ENCODE data around the gene NHS. TPM values are rescaled to one million over a fixed set of nuclear protein-coding genes. Genes with fewer than 3 reads are reported as not detected.
A peak's percentile ranks its signal among the peaks of the same experiment; 100 is the strongest.

NHS gene
- total RNA-seq, 1 donor from 2014 or later, result 6.6 TPM

DNA sequence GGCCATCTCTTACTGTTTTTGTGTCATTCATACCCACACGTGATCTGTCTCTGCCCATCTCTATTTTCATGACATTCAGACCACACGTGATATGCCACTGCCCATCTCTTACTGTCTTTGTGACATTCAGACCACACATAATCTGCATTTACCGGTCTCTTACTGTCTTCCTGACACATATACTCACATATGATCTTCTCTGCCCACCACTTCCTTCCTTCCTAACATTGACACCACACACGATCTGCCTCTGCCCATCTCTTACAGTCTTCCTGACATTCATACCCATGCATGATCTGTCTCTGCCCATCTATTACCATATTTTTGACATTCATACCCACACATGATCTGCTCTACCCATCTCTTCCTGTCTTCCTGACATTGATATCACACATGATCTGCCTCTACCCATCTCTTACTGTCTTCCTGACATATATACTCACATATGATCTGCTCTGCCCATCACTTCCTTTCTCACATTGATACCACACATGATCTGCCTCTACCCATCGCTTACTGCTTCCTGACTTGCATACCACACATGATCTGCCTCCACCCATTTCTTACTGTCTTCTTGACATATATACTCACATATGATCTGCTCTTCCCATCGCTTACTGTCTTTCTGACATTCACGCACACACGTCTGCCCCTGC lies 398.3 kb downstream of the NHS start:
- H3K79me2 ChIP-seq (ENCODE audit: insufficient read depth, low read length), result no peaks in the 10 kb centered on the region
- H3K4me1 ChIP-seq (ENCODE audit: insufficient read depth, low read length), result no peaks in the 10 kb centered on the region
- H3K4me3 ChIP-seq (ENCODE audit: insufficient read depth, low read depth, low read length), result no peak overlapping the region
- H2AFZ ChIP-seq (ENCODE audit: low read depth, low read length), result no peak overlapping the region
- Mint-ChIP-seq H3K27ac (ENCODE audit: unreplicated experiment) (no peak overlapping the region), H3K4me1 (ENCODE audit: low read depth, unreplicated experiment) (no peaks in the 10 kb centered on the region), H3K9me3 (ENCODE audit: unreplicated experiment) (no peaks in the 10 kb centered on the region), H3K27me3 (ENCODE audit: low read depth, unreplicated experiment) (peaks cover 8% of the 10 kb centered on the region), H3K4me3 (ENCODE audit: unreplicated experiment) (no peak overlapping the region), H3K36me3 (ENCODE audit: low read depth, unreplicated experiment) (no peaks in the 10 kb centered on the region)
- H3K9me3 ChIP-seq (ENCODE audit: insufficient read depth, low read depth, low read length), result no peaks in the 10 kb centered on the region
- no peak overlapping the region for H3K9ac ChIP-seq (ENCODE audit: low read length)
- no peak overlapping the region for H3K27ac ChIP-seq (ENCODE audit: low read depth, low read length)
- no peaks in the 10 kb centered on the region for H3K36me3 ChIP-seq (ENCODE audit: insufficient read depth, low read length)
- FAIRE-seq (peak; percentile 66), DNase-seq (ENCODE audit: low read depth) (no peak)
- TF ChIP-seq EZH2 (IDR thresholded peaks at IDR 0.05; ENCODE audit: insufficient read depth, low read length), result no peak
- TF ChIP-seq, protein P1, sequence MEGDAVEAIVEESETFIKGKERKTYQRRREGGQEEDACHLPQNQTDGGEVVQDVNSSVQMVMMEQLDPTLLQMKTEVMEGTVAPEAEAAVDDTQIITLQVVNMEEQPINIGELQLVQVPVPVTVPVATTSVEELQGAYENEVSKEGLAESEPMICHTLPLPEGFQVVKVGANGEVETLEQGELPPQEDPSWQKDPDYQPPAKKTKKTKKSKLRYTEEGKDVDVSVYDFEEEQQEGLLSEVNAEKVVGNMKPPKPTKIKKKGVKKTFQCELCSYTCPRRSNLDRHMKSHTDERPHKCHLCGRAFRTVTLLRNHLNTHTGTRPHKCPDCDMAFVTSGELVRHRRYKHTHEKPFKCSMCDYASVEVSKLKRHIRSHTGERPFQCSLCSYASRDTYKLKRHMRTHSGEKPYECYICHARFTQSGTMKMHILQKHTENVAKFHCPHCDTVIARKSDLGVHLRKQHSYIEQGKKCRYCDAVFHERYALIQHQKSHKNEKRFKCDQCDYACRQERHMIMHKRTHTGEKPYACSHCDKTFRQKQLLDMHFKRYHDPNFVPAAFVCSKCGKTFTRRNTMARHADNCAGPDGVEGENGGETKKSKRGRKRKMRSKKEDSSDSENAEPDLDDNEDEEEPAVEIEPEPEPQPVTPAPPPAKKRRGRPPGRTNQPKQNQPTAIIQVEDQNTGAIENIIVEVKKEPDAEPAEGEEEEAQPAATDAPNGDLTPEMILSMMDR (IDR thresholded peaks at IDR 0.05; ENCODE audit: insufficient read depth, low read depth, low read length), result no peak
- no peaks in the 10 kb centered on the region for H3K27me3 ChIP-seq (ENCODE audit: insufficient read depth, low read length)
- H3K4me2 ChIP-seq (ENCODE audit: low read length), result no peak overlapping the region
- no peaks in the 10 kb centered on the region for H4K20me1 ChIP-seq (ENCODE audit: insufficient read depth, low read length)

DNA sequence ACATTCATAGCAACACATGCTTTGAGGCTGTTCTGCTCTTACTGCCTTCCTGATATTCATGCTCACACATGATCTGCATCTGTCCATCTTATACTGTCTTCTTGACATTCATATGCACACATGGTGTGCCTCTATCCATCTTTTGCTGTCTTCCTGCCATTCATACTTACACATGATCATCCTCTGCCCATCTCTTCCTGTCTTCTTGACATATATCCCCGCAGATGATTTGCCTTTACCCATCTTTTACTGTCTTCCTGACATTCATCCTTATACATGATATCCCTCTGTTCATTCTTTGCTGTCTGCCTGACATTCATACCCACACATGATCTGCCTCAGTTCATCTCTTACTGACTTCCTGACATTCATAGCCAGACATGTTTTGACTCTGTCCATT lies 399.1 kb downstream of the NHS start:
- no peak for DNase-seq (ENCODE audit: low read depth)
- Histone ChIP-seq H3K9ac (ENCODE audit: low read length) (no peak overlapping the region), H3K27me3 (ENCODE audit: insufficient read depth, low read length) (no peaks in the 10 kb centered on the region), H2AFZ (ENCODE audit: low read depth, low read length) (no peak overlapping the region), H3K4me3 (ENCODE audit: insufficient read depth, low read depth, low read length) (no peak overlapping the region), H3K79me2 (ENCODE audit: insufficient read depth, low read length) (no peaks in the 10 kb centered on the region), H3K4me2 (ENCODE audit: low read length) (no peak overlapping the region), H3K27ac (ENCODE audit: low read depth, low read length) (no peak overlapping the region), H3K9me3 (ENCODE audit: insufficient read depth, low read depth, low read length) (no peaks in the 10 kb centered on the region), H4K20me1 (ENCODE audit: insufficient read depth, low read length) (no peaks in the 10 kb centered on the region), H3K36me3 (ENCODE audit: insufficient read depth, low read length) (no peaks in the 10 kb centered on the region), H3K4me1 (ENCODE audit: insufficient read depth, low read length) (no peaks in the 10 kb centered on the region)
- Mint-ChIP-seq H3K36me3 (ENCODE audit: low read depth, unreplicated experiment) (no peaks in the 10 kb centered on the region), H3K27ac (ENCODE audit: unreplicated experiment) (no peak overlapping the region), H3K4me3 (ENCODE audit: unreplicated experiment) (no peak overlapping the region), H3K9me3 (ENCODE audit: unreplicated experiment) (no peaks in the 10 kb centered on the region), H3K27me3 (ENCODE audit: low read depth, unreplicated experiment) (peaks cover 8% of the 10 kb centered on the region), H3K4me1 (ENCODE audit: low read depth, unreplicated experiment) (no peaks in the 10 kb centered on the region)
- FAIRE-seq, result peak; percentile 69
- TF ChIP-seq, protein P1 (IDR thresholded peaks at IDR 0.05; ENCODE audit: insufficient read depth, low read depth, low read length), result no peak
- no peak for TF ChIP-seq EZH2 (IDR thresholded peaks at IDR 0.05; ENCODE audit: insufficient read depth, low read length)

DNA sequence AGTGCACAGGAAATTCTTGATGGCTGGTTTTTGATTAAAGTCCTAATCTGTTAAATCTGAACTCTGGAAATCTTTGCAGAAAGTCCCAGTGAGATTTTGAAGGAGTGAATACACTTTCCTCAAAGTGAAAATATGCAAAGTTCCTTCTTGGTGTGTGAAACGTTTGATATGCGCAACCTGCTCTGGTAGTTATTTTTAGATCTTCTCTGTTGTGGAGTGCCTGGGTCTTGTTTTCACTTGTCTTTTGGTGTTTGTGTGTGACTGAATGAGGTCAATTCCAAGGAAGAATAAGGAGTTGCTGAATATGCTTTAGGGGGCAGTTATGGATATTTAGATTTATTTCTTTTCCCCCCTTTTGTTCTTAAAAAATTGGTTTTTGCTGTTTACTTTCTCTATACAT lies 404.0 kb downstream of the NHS start:
- Mint-ChIP-seq H3K9me3 (ENCODE audit: unreplicated experiment) (peaks cover 2% of the 10 kb centered on the region), H3K36me3 (ENCODE audit: low read depth, unreplicated experiment) (no peaks in the 10 kb centered on the region), H3K27me3 (ENCODE audit: low read depth, unreplicated experiment) (peaks cover 10% of the 10 kb centered on the region), H3K4me3 (ENCODE audit: unreplicated experiment) (no peak overlapping the region), H3K27ac (ENCODE audit: unreplicated experiment) (no peak overlapping the region), H3K4me1 (ENCODE audit: low read depth, unreplicated experiment) (no peaks in the 10 kb centered on the region)
- H3K9me3 ChIP-seq (ENCODE audit: insufficient read depth, low read depth, low read length), result no peaks in the 10 kb centered on the region
- H3K4me1 ChIP-seq (ENCODE audit: insufficient read depth, low read length), result no peaks in the 10 kb centered on the region
- H3K27me3 ChIP-seq (ENCODE audit: insufficient read depth, low read length), result no peaks in the 10 kb centered on the region
- no peaks in the 10 kb centered on the region for H4K20me1 ChIP-seq (ENCODE audit: insufficient read depth, low read length)
- TF ChIP-seq EZH2 (IDR thresholded peaks at IDR 0.05; ENCODE audit: insufficient read depth, low read length), result no peak
- TF ChIP-seq, protein P1 (IDR thresholded peaks at IDR 0.05; ENCODE audit: insufficient read depth, low read depth, low read length), result no peak
- H3K79me2 ChIP-seq (ENCODE audit: insufficient read depth, low read length), result no peaks in the 10 kb centered on the region
- no peak overlapping the region for H3K27ac ChIP-seq (ENCODE audit: low read depth, low read length)
- no peak overlapping the region for H2AFZ ChIP-seq (ENCODE audit: low read depth, low read length)
- H3K4me3 ChIP-seq (ENCODE audit: insufficient read depth, low read depth, low read length), result no peak overlapping the region
- no peaks in the 10 kb centered on the region for H3K36me3 ChIP-seq (ENCODE audit: insufficient read depth, low read length)
- no peak overlapping the region for H3K4me2 ChIP-seq (ENCODE audit: low read length)
- FAIRE-seq (no peak), DNase-seq (ENCODE audit: low read depth) (no peak)
- H3K9ac ChIP-seq (ENCODE audit: low read length), result no peak overlapping the region
